Right lung (tissue), 5 donors: ENCODE results near the gene B3GALNT2. TPM values are rescaled to one million over a fixed set of nuclear protein-coding genes. Genes with fewer than 3 reads are reported as not detected.

Experiments
- DNase-seq, 2 donors: peaks; one replicate each; pipeline ENCODE4 v3.0.0-alpha.2; 2013
- polyA plus RNA-seq, 5 donors: library from polyadenylated mRNA; unstranded; fragments of 120-200 nt; gene quantifications; one replicate each; pipeline versions ENCODE4 v1.2.1 to v1.2.3, GENCODE V29; 2013; ENCODE audit warnings: inconsistent platforms in 1 of 5, low replicate concordance in 1 of 5; ENCODE audit not compliant: insufficient read length in 5 of 5, insufficient read depth in 1 of 5

Gene B3GALNT2
- polyA plus RNA-seq, 5 donors, result 16.2 to 30.1 (median 24.0) TPM

DNA sequence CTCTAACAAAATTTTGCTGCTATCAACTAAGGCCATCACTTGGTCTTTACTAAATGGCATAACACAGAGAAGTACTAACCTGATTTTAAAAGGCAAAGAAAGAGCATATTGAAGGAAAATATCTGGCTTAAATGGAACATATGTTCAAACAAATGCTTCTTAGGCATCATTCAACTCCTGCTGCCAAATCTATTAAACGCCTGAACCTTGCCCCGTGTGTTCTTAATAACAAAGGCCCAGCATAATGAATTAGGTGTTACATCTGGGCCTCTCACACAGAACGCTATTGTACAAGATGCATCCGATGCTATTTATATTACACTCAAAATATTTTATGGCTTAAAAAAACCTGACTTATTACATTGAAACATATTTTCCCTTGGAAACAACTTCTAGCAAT lies 48.4 kb downstream of the B3GALNT2 start:
- DNase-seq, result peak in 1 of 2 donors; percentile 2

- DNase-seq, result no peak
Observed at GRCh38 chr1:235455097-235455496, 49.2 kb downstream of the B3GALNT2 start.

DNA sequence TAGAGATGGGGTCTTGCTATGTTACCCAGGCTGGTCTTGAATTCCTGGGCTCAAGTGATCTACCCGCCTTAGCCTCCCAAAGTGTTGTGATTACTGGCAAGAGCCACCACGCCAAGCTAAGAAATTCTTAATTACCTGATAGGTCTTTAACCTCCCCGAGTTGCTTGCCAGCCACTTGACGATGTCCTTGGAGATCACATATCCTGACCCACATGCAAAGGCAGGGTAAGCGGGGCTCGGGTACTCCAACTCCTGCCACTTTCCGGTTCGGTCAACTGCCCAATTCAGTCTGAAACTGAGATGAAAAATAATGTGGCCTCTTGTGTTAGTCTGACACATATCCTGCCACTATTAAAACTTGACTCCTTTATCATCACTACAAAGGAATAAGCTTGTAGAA lies 50.2 kb downstream of the B3GALNT2 start:
- no peak for DNase-seq

DNA sequence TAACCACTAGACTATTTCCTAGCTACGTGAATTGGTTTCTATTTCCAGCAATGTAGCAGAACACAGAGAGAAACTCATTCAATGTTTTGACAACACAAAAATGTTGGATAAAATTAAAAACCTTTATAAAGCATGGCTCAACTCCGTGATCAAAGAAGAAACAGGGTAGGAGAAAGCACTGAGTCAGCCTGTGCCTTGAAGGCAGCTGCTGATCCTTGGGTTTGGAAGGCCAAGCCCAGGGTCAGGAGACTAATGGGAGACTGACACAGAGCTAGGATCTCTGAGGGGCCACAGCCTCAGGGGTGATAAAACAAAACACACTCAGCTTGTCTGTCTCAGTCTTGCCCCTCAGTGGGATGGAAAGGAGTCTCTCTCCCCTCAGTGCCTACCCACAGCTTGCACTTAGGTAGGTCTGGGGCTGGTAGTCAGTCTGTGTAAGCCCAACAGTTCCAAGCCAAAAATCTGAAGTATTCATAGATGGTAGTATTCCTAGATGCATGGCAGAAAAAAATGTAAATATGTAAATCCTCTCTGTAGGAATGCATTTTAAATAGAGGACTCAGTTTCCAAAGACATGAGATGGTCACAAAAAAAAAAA lies 53.3 kb downstream of the B3GALNT2 start:
- peak in 1 of 2 donors; percentile 2 for DNase-seq

GRCh38 chr1:235450433-235450832 lies 53.8 kb downstream of the B3GALNT2 start:
- DNase-seq, result peak in 1 of 2 donors; percentile 1

DNA sequence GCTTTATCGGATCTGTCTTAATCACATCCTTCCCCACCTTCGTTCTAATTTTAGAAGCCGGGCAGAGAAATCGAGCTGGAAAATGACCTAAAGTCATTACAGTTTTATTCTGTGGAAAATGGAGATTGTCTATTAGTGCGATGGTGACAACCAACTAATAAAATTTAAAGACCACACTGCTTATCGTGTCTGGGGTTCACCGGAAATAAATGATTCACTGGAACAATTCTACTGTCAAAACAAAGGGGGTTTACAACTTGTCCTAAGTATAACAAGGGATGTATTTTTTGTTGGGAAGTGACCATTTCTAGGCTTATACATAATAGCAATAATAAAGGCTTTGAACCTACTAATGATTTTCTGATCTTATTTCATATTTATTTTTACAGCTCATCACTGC lies 55.6 kb downstream of the B3GALNT2 start:
- no peak for DNase-seq

- DNase-seq, result no peak
Observed at GRCh38 chr1:235442788-235443429, 61.3 kb downstream of the B3GALNT2 start.

DNA sequence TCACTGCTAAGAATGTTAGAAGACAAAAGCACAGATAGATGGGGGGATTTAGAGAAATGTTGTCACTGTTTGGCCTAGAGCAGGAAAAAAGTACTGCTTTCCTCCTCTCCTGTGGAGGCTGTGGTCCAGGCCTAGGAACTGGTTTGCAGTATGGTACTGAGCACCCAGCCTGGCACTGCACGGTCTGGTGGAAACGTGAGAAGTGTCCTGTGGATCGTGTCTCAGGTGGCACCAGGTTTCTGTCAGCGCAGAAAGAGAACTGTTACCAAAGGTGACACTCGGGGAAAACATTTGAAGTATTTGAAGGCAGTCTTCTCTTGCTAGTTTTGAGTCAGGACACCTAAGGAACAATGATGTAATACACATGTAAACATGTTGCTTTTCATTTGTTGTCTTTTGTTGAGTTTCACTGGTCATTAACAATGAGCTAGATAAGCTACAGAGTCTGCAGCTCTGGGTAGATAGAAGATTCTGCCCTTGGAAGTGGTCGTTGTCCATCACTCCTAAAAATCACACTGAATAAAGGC lies 63.0 kb downstream of the B3GALNT2 start:
- no peak for DNase-seq

DNA sequence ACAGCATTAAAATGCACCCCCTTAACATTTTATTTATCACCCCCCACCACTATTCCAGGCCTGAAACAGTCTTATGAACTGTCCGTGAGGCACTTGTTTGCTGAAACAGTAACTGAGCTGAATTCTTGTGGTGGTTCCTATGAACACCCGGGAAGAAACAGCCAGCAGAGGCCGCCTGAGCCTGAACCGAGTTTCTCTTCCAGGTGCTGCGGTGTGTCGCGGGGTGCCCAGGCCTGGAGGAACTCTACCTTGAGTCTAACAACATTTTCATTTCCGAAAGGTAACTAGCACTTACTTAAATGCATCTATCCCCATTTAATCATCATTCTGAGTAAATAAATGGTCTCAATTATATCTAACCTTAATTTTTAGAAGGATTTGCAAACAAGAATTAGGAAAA lies 70.3 kb downstream of the B3GALNT2 start:
- no peak for DNase-seq

DNA sequence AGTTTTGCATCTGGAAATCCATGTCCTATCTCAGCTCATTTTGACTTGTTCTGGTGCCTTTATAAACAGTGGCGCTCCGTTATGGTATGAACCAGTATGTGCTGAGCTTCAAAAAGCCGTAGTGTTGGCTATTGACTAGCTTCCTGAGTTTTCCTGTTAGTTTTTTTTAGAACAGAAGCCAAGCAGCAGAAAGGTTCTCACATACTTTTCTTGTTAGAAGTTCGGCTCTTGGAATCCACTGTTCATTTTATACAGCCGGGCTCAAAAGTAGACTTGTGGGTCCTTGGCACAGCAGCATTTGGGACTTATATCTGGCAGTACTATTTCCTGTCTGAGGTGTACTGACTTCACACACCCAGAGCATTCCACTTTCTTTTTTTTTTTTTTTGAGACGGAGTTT lies 73.3 kb downstream of the B3GALNT2 start:
- DNase-seq, result no peak

DNA sequence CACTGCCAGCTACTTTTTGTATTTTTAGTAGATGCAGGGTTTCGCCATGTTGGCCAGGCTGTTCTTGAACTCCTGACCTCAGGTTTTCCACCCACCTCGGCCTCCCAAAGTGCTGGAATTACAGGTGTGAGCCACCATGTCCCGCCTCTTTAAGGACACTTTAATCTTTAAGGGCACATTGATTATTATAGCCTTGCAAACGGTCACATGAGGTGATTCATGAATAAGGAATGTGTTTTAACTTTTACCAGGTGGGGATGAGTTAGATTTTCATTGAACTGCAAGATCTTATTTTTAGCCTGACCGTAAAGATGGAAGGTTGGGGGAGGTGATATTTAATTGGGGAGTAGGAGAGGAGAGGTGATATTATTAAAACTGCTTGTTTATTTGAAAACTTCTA lies 75.1 kb downstream of the B3GALNT2 start:
- no peak for DNase-seq

- no peak for DNase-seq
Observed at GRCh38 chr1:235427447-235427846, 76.8 kb downstream of the B3GALNT2 start.

DNA sequence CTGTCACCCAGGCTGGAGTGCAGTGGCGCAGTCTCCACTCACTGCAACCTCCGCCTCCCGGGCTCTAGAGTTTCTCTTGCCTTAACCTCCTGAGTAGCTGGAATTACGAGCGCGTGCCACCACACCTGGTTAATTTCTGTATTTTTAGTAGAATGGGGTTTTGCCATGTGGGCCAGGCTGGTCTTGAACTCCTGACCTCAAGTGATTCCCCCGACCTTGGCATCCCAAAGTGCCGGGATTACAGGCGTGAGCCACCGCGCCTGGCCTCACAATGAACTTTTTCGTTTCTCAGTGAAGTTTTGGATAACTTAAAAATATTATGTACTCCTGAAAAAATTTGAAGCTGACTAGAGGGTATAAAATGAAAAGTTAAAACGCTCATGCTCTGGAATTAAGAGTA lies 77.6 kb downstream of the B3GALNT2 start:
- no peak for DNase-seq

GRCh38 chr1:235426143-235426542 lies 78.1 kb downstream of the B3GALNT2 start:
- no peak for DNase-seq

DNA sequence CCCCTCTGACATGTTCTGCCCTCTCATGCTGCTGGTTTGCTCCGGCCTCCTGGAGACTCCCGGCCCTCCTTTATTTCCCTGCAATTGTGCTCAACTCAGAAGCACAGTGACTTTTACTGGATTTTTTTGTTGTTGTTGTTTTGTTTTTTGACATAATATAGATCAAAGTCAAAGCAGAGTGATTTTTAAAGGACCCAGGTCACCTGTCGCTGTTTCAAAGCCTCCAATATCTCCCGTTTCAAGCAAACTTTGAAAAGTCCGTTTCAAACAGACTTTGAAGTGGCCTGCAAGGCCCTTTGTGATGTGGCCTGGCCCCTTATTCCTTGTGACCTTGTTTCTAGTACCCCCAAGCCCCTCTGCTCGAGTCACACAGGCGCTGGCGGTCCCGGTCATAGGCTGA lies 78.9 kb downstream of the B3GALNT2 start:
- DNase-seq, result no peak

- no peak for DNase-seq
Observed at GRCh38 chr1:235424092-235424491, 80.2 kb downstream of the B3GALNT2 start.

DNA sequence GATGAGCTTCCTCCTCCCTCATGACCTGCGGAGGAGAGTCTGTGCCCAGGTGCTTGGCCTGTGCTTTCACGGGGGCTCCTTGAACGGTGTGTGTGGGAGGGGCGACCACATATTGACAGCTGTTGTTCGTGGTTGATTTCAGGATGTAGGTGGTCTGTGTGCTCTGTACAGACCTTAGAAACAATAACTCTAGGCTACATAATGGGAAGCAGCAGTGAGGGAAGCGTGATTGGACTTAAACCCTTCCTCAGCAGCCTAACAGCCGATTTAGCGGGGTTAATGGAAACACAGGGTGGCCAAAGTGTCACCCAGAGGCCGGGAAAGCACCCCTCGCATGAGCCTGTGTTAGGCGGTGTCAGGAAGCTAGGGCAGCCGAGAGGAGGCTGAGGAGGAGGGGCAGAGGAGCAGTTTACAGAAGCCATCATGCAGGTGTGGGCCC lies 81.0 kb downstream of the B3GALNT2 start:
- DNase-seq, result no peak

DNA sequence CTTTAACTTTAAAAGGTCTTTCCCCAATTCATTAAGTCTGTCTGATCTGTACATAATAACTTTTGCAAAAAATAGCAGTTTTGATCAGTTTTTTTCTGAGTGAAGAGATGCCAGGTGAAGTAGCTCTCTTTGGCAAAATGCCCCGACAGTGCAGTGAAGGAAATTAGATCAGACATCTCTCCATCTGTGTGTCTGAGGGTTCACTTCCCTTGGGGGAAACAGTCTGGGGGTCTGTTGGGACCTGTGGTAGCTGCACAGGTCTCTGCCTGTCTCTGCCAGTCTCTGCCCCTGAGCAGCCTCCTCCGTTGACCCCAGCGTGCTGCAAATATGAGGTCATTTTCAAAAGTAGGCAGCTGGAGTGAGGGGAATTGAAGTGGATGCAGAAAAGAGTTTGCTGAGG lies 82.5 kb downstream of the B3GALNT2 start:
- no peak for DNase-seq

GRCh38 chr1:235417086-235417697 lies 87.1 kb downstream of the B3GALNT2 start:
- peak; percentile 73 to 83 for DNase-seq

DNA sequence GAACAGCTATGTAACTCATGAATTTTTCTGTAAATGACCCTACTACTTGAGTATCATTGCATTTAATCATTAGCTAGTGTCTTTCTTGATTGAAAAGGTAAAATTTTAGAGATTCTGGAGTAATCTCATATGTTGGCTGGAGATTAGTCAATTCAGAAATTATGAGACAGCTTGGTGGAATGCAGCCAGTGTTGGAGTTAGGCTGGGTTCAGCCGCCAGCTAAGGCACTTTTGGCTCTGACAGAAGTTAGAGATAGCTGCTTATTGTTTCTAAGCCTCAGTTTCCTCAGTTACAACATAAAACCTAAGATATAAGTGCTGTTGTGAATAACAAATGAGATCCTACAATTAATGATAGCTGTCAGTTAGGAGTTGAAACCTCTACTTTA lies 87.6 kb downstream of the B3GALNT2 start:
- DNase-seq, result no peak

- peak in 1 of 2 donors; percentile 29 for DNase-seq
Observed at GRCh38 chr1:235415008-235415904, 89.0 kb downstream of the B3GALNT2 start.
